ENCODE results near the gene EID2.

DNA sequence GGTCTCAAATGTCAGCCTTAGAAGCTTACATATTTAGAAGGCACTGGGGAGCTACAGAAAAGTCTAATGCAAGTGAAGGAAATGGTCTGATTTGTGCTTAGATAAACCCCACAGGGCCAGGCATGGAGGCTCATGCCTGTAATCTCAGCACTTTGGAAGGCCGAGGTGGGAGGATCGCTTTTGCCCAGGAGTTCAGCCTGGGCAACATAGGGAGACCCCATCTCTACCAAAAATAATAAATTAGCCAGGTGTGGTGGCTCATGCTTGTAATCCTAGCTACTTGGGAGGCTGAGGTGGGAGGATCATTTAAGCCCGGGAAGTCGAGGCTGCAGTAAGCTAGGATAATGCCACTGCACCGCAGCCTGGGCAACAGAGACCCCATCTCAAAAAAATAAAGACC is 43.9 kb downstream of the EID2 start:
- TF ChIP-seq, protein P1, sequence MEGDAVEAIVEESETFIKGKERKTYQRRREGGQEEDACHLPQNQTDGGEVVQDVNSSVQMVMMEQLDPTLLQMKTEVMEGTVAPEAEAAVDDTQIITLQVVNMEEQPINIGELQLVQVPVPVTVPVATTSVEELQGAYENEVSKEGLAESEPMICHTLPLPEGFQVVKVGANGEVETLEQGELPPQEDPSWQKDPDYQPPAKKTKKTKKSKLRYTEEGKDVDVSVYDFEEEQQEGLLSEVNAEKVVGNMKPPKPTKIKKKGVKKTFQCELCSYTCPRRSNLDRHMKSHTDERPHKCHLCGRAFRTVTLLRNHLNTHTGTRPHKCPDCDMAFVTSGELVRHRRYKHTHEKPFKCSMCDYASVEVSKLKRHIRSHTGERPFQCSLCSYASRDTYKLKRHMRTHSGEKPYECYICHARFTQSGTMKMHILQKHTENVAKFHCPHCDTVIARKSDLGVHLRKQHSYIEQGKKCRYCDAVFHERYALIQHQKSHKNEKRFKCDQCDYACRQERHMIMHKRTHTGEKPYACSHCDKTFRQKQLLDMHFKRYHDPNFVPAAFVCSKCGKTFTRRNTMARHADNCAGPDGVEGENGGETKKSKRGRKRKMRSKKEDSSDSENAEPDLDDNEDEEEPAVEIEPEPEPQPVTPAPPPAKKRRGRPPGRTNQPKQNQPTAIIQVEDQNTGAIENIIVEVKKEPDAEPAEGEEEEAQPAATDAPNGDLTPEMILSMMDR (IDR thresholded peaks at IDR 0.05): no peak
- TF ChIP-seq POLR2A (IDR thresholded peaks at IDR 0.05): no peak
